ENCODE data around the gene MEGF8. TPM values are rescaled to one million over a fixed set of nuclear protein-coding genes. Genes with fewer than 3 reads are reported as not detected.

The MEGF8 gene
- total and polyA plus RNA-seq, 9 of the 15 experiments (the other 6 are each of a cell fraction or from before 2014, with no cell fraction given), result 0.28 to 13.1 (median 3.0) TPM

- no peak for TF ChIP-seq ZFP1 (CRISPR knock-in tag; IDR thresholded peaks at IDR 0.05)
- no peak for TF ChIP-seq C11orf30 (IDR thresholded peaks at IDR 0.05; ENCODE audit: low read depth)
- TF ChIP-seq E2F6 (IDR thresholded peaks at IDR 0.05; ENCODE audit: borderline replicate concordance in 1 of 2, extremely low read depth in 1 of 2, insufficient read depth in 1 of 2, insufficient read length in 1 of 2, low read depth in 1 of 2, low read length in 1 of 2, poor library complexity in 1 of 2, severe bottlenecking in 1 of 2), result peak in 1 of 2 experiments; percentile 13
- TF ChIP-seq HMGXB4 (CRISPR knock-in tag; IDR thresholded peaks at IDR 0.05), result no peak
- no peak for TF ChIP-seq CCAR2 (IDR thresholded peaks at IDR 0.05; ENCODE audit: low read depth, low read length)
- peak; percentile 47; the same call in 1 of the 2 replicates for TF ChIP-seq ZZZ3 (IDR thresholded peaks at IDR 0.05)
- no peak for TF ChIP-seq IRF1 (CRISPR knock-in tag; IDR thresholded peaks at IDR 0.05; ENCODE audit: borderline replicate concordance)
- no peak for TF ChIP-seq SAFB2 (IDR thresholded peaks at IDR 0.05; ENCODE audit: borderline replicate concordance, low read depth, low read length, severe bottlenecking)
- TF ChIP-seq ARID1B (IDR thresholded peaks at IDR 0.05), result 0 out of 2 replicates have a peak, but pooled peaks have one; percentile 7
- no peak; the same call in 1 of the 2 replicates for TF ChIP-seq ZNF511 (CRISPR knock-in tag; IDR thresholded peaks at IDR 0.05)
Measured at GRCh38 chr19:42397263-42398166, 72.1 kb downstream of the MEGF8 start (continued).

Measured in K562 (cell line).